ENCODE measurements around the gene SCMH1. TPM values are rescaled to one million over a fixed set of nuclear protein-coding genes. Genes with fewer than 3 reads are reported as not detected.

The SCMH1 gene
- total RNA-seq, 1 experiment from 2014 or later, result 19.4 TPM

DNA sequence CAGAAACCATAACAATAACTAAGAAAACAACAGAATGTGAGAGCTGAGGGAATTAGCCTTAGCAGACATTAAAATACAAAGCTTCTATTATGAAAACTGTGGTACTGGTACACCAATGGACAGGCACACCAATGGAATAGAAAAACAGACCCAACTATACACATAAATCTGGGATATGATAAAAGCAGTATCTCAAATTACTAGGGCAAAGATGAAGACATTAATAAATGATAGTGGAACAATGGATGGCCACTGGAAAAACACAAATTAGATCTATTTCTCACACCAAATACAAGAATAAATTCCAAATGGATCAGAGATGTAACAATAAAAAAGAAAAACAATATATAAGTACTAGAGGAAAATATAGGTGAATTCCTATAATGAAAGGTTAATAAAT is 155.2 kb downstream of the SCMH1 start:
- ChIA-PET POLR2A (interaction anchor here (0.7 kb wide), 1 partner anchor 22 kb away, joined by 3 read pairs; no protein-coding TSS in a partner anchor), CTCF (interaction anchor here (0.6 to 1.7 kb wide), 4 partner anchors 10 to 1206 kb away, joined by 3 to 5 read pairs (median 4); no protein-coding TSS in a partner anchor)
- TF ChIP-seq CREM (CRISPR knock-in tag; IDR thresholded peaks at IDR 0.05), result no peak
- TF ChIP-seq EMX1 (CRISPR knock-in tag; IDR thresholded peaks at IDR 0.05), result no peak
- TF ChIP-seq PRRX2 (CRISPR knock-in tag; IDR thresholded peaks at IDR 0.05), result no peak
- TF ChIP-seq E2F1 (CRISPR knock-in tag; IDR thresholded peaks at IDR 0.05), result no peak
- no peak for TF ChIP-seq IRF2 (CRISPR knock-in tag; IDR thresholded peaks at IDR 0.05; ENCODE audit: borderline replicate concordance, low read depth)
- TF ChIP-seq ESRRA (CRISPR knock-in tag; IDR thresholded peaks at IDR 0.05; ENCODE audit: borderline replicate concordance), result no peak
- no peak for TF ChIP-seq GTF2I (CRISPR knock-in tag; conservative IDR thresholded peaks at IDR 0.05)
- TF ChIP-seq AFF4 (CRISPR knock-in tag; IDR thresholded peaks at IDR 0.05; ENCODE audit: borderline replicate concordance), result no peak
- no peak for TF ChIP-seq USF2 (CRISPR knock-in tag; IDR thresholded peaks at IDR 0.05)
- TF ChIP-seq, protein P1, sequence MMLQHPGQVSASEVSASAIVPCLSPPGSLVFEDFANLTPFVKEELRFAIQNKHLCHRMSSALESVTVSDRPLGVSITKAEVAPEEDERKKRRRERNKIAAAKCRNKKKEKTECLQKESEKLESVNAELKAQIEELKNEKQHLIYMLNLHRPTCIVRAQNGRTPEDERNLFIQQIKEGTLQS (CRISPR knock-in tag; conservative IDR thresholded peaks at IDR 0.05), result no peak
- TF ChIP-seq, protein P2, sequence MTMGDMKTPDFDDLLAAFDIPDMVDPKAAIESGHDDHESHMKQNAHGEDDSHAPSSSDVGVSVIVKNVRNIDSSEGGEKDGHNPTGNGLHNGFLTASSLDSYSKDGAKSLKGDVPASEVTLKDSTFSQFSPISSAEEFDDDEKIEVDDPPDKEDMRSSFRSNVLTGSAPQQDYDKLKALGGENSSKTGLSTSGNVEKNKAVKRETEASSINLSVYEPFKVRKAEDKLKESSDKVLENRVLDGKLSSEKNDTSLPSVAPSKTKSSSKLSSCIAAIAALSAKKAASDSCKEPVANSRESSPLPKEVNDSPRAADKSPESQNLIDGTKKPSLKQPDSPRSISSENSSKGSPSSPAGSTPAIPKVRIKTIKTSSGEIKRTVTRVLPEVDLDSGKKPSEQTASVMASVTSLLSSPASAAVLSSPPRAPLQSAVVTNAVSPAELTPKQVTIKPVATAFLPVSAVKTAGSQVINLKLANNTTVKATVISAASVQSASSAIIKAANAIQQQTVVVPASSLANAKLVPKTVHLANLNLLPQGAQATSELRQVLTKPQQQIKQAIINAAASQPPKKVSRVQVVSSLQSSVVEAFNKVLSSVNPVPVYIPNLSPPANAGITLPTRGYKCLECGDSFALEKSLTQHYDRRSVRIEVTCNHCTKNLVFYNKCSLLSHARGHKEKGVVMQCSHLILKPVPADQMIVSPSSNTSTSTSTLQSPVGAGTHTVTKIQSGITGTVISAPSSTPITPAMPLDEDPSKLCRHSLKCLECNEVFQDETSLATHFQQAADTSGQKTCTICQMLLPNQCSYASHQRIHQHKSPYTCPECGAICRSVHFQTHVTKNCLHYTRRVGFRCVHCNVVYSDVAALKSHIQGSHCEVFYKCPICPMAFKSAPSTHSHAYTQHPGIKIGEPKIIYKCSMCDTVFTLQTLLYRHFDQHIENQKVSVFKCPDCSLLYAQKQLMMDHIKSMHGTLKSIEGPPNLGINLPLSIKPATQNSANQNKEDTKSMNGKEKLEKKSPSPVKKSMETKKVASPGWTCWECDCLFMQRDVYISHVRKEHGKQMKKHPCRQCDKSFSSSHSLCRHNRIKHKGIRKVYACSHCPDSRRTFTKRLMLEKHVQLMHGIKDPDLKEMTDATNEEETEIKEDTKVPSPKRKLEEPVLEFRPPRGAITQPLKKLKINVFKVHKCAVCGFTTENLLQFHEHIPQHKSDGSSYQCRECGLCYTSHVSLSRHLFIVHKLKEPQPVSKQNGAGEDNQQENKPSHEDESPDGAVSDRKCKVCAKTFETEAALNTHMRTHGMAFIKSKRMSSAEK (CRISPR knock-in tag; IDR thresholded peaks at IDR 0.05; ENCODE audit: borderline replicate concordance), result no peak
- no peak for TF ChIP-seq USF1 (CRISPR knock-in tag; IDR thresholded peaks at IDR 0.05)
- TF ChIP-seq JUN (CRISPR knock-in tag; IDR thresholded peaks at IDR 0.05), result no peak
- TF ChIP-seq ZNF317 (CRISPR knock-in tag; IDR thresholded peaks at IDR 0.05; ENCODE audit: borderline replicate concordance, low read depth), result no peak
- TF ChIP-seq, protein P3, sequence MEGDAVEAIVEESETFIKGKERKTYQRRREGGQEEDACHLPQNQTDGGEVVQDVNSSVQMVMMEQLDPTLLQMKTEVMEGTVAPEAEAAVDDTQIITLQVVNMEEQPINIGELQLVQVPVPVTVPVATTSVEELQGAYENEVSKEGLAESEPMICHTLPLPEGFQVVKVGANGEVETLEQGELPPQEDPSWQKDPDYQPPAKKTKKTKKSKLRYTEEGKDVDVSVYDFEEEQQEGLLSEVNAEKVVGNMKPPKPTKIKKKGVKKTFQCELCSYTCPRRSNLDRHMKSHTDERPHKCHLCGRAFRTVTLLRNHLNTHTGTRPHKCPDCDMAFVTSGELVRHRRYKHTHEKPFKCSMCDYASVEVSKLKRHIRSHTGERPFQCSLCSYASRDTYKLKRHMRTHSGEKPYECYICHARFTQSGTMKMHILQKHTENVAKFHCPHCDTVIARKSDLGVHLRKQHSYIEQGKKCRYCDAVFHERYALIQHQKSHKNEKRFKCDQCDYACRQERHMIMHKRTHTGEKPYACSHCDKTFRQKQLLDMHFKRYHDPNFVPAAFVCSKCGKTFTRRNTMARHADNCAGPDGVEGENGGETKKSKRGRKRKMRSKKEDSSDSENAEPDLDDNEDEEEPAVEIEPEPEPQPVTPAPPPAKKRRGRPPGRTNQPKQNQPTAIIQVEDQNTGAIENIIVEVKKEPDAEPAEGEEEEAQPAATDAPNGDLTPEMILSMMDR (IDR thresholded peaks at IDR 0.05), result no peak
- TF ChIP-seq, protein P4, sequence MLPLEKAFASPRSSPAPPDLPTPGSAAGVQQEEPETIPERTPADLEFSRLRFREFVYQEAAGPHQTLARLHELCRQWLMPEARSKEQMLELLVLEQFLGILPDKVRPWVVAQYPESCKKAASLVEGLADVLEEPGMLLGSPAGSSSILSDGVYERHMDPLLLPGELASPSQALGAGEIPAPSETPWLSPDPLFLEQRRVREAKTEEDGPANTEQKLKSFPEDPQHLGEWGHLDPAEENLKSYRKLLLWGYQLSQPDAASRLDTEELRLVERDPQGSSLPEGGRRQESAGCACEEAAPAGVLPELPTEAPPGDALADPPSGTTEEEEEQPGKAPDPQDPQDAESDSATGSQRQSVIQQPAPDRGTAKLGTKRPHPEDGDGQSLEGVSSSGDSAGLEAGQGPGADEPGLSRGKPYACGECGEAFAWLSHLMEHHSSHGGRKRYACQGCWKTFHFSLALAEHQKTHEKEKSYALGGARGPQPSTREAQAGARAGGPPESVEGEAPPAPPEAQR (CRISPR knock-in tag; IDR thresholded peaks at IDR 0.05), result no peak
- Mint-ChIP-seq H3K27me3 (ENCODE audit: low read depth) (no peaks in the 10 kb centered on the region), H3K27ac (no peak overlapping the region), H3K36me3 (no peaks in the 10 kb centered on the region), H3K9me3 (no peaks in the 10 kb centered on the region), H3K4me3 (no peak overlapping the region), H3K4me1 (no peaks in the 10 kb centered on the region)
- ATAC-seq (no peak), DNase-seq (ENCODE audit: low spot score) (no peak)
